Measurements from ENCODE around the gene GIGYF2.
"Not testable (repeated sequence)": the region's sequence is repeated elsewhere in the genome, so short reads cannot be mapped to it uniquely, and the experiment has no call there.

DNA sequence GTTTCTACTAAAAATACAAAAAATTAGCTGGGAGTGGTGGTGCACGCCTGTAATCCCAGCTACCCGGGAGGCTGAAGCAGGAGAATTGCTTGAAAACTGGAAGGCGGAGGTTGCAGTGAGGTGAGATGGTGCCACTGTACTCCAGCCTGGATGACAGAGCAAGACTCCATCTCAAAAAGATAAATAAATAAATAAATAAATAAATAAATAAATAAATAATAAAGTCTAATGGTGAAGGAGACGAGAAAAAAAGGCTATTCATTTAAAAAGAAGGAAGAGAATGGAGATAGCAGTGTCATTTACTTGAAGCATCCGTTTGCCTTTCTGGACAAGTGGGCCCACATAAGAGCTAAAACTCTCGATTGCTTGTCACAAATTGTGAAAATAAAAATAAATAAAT is 11.7 kb upstream of the GIGYF2 start:
- TF ChIP-seq, protein P1, sequence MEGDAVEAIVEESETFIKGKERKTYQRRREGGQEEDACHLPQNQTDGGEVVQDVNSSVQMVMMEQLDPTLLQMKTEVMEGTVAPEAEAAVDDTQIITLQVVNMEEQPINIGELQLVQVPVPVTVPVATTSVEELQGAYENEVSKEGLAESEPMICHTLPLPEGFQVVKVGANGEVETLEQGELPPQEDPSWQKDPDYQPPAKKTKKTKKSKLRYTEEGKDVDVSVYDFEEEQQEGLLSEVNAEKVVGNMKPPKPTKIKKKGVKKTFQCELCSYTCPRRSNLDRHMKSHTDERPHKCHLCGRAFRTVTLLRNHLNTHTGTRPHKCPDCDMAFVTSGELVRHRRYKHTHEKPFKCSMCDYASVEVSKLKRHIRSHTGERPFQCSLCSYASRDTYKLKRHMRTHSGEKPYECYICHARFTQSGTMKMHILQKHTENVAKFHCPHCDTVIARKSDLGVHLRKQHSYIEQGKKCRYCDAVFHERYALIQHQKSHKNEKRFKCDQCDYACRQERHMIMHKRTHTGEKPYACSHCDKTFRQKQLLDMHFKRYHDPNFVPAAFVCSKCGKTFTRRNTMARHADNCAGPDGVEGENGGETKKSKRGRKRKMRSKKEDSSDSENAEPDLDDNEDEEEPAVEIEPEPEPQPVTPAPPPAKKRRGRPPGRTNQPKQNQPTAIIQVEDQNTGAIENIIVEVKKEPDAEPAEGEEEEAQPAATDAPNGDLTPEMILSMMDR (IDR thresholded peaks at IDR 0.05; ENCODE audit: low read depth, low read length), result not testable (repeated sequence)
- not testable (repeated sequence) for TF ChIP-seq MYC (IDR thresholded peaks at IDR 0.05; ENCODE audit: low read depth, low read length)

Data from NB4 (cell line).